NCI-H2227 treated with DMSO at 0.1 percent for 48 hours (cell line): ENCODE results near the gene PGLYRP3.

ENCODE experiments used
- DNase-seq: peaks from one replicate; lab custom pipeline; 2025; lab: John Stamatoyannopoulos, UW

Gene PGLYRP3, protein sequence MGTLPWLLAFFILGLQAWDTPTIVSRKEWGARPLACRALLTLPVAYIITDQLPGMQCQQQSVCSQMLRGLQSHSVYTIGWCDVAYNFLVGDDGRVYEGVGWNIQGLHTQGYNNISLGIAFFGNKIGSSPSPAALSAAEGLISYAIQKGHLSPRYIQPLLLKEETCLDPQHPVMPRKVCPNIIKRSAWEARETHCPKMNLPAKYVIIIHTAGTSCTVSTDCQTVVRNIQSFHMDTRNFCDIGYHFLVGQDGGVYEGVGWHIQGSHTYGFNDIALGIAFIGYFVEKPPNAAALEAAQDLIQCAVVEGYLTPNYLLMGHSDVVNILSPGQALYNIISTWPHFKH

DNA sequence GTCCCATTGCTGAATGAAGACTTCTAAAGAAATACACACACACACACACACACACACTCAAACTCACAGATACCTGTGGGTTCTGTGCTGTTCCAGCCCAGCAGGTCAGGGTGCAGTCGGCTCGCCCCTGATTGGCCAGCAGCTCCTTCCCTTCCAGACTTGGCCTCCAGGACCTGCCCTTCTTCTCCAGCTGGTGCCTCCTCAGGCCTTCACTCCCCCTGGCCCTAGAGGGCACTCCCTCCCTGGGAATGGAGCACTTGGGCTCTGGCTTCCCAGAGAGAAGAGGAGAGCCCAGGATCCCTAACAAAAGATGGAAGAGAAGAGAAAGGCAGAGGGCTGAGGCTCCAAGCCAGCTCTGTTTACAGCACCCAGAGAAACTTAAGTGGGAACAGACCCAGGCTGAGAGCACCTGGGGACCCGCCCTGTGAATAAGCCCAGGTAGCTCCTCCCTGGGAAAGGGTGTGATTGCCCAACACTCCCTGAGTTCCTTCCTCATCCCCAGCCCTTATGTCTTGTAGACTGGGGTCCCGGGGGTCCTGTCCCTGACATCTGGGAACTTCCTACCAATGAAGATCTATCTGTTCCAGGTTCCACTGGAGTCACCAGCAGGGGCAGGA is at the start of gene PGLYRP3:
TSS of gene PGLYRP3 (minus strand) at position 383 of the 617 bp plus-strand sequence. CDS start 2,287 bp downstream, outside the sequence.
- no peak for DNase-seq

DNA sequence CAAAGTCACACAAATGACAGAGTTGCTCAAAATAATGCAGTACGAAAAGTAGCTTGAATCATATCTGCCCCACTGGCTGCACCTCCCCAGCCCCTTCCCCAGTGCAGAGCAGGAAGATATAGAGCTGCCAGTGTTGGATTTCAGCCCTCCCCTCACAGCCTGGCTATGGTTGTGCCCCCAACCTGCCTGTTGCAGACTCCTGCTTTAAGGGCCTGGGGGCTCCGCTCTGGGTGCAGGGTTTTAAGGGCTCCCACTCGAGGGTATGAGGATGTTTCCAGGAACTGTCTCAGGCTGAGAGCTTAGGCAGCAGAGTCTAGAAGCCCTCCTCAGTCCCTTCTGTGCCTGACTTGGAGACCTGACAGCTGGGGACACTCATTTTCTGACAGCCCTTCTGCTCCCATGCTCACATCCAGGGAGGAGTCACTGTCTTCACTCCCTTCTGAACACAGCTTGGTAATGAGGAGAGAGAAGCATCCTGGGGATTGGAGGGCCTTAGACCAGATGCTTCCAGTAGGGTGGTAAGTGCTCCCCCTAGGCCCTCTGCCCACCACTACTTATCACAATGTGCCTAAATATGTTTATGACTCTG is 49.5 kb upstream of the PGLYRP3 start:
- DNase-seq, result no peak

DNA sequence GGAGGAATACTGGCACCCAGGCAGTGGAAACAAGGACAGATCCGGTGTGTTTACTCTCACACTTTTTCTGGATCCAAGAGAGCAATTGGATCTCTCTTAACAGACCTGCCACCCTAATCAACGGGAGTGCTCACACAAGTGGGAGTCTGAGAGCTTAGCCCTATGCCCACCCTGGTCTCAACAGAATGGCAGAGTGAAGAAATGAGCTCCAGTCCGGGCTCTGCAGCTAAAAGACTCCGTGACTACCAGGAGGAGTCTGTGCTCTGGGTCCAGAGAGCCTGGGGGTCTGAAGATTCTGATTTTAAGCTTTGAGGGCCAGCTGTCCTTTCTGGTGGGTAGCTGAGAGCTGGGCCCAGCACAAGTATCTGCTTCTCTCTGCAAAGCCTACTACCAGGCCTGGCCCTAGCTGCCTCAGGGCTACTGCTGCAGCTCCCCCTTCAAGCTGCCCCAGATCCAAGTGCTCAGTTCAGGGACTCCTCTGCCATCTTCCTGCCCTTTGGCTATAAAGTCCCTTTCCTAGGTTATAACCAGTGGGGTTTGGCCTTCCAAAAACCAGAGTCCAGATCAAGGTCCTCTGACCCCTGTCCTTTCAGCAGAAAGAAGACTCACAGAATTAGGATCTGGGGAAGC is 48.8 kb upstream of the PGLYRP3 start:
- no peak for DNase-seq

DNA sequence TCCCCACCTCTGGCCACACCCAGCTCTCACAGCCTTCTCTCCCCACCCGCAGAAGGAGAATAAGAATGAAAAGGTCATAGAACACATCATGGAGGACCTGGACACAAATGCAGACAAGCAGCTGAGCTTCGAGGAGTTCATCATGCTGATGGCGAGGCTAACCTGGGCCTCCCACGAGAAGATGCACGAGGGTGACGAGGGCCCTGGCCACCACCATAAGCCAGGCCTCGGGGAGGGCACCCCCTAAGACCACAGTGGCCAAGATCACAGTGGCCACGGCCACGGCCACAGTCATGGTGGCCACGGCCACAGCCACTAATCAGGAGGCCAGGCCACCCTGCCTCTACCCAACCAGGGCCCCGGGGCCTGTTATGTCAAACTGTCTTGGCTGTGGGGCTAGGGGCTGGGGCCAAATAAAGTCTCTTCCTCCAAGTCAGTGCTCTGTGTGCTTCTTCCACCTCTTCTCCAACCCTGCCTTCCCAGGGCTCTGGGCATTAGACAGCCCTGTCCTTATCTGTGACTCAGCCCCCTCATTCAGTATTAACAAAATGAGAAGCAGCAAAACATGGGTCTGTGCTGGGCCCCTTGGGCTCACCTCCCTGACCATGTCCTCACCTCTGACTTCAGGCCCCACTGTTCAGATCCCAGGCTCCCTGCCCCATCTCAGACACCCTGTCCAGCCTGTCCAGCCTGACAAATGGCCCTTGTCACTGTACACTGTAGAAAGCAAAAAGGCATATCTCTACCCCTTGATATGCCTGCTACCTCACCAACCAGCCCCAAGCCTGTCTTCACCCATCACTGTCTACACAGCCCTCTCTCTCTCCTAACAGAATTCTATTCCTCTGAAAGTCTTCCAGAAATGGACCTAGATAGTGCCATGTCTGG is 48.1 kb upstream of the PGLYRP3 start:
- no peak for DNase-seq

DNA sequence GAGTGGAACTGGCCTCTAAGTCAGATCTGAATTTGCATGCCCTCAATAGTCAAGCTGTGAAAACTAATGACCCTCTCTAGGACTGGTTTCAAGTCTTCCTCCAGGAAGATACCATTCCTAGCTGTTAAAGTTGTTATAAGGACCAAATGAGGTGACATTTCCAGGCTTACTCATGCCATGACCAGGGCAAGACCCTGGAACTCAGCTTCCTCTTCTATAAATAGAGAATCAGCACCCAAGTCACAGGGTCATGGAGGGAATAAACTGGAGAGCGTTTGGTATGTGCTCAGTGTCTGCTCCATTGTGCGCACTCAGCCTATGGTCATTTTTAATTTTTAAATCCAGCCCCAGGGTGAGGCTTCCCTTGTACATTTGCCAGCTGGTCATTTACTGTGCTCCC is 47.4 kb upstream of the PGLYRP3 start:
- DNase-seq, result no peak

DNA sequence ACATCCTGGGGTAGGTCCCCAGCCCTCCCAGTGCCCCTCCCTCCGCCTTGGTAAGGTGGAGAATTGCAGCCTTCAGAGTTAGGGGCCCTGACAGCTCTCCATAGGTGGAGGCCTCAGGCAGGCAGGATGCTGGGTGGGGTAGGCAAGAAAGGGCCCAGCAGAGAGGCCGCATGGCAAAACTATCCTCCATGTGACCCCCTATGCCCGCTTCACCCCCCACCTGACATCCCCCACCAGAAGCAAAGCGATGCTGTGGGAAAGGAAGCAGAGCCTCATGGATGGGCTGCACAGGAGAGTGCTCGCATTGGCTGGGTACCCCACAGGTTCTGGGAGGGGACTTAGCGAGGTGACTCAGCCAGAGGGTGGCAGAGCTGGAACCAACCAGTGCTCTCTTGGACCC is 46.5 kb upstream of the PGLYRP3 start:
- DNase-seq, result no peak

DNA sequence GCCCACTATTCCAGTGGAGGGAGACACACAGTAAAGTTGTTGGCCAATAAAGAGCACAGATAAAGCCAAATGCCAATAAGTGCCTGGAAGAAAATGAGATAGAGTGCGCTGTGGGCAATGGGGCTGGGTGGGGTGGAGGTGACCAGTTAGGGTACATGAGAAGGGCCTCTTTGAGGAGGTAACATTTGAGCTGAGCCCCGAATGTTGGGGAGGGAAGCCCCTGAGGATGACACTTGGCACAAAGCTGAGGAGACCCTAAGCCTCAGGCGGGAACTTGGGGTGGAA is 45.9 kb upstream of the PGLYRP3 start:
- DNase-seq, result no peak

DNA sequence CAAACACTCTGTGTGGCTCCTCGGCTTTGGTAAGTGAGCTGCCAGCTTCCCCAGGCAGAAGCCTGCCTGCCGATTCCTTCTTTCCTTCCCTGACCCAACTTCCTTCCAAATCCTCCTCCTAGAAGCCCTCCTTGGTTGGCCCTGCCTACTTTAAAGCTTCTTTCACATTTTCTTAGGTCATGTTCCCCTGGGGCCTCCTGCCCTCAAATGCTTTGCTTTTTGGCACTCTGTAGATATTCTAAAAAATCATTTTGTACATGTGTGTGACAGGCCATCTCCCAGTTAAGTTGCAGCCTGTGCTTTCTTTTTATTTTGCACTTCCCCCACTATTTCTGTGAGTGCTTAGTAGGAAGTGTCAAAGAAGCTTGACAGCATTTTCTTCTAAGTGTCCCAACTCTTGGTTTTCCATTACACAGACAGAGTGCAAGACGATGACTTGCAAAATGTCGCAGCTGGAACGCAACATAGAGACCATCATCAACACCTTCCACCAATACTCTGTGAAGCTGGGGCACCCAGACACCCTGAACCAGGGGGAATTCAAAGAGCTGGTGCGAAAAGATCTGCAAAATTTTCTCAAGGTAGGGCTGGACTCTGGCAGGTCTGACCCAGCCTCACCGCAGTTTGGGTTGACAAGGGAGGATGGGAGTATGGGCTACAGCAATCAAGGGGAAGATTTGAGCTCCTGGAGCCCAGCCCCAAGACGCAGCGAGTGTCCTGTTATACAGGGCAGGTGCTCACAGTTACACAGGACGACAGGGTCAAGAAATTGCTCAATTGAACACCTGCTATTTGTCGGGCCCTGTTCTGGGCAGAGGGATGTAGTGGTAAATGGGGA is 45.3 kb upstream of the PGLYRP3 start, which contains the start of gene S100A9:
TSS of gene S100A9 (plus strand) at position 2 of the 838 bp plus-strand sequence. CDS start at position 432, 430 bp downstream.
- DNase-seq, result no peak

DNA sequence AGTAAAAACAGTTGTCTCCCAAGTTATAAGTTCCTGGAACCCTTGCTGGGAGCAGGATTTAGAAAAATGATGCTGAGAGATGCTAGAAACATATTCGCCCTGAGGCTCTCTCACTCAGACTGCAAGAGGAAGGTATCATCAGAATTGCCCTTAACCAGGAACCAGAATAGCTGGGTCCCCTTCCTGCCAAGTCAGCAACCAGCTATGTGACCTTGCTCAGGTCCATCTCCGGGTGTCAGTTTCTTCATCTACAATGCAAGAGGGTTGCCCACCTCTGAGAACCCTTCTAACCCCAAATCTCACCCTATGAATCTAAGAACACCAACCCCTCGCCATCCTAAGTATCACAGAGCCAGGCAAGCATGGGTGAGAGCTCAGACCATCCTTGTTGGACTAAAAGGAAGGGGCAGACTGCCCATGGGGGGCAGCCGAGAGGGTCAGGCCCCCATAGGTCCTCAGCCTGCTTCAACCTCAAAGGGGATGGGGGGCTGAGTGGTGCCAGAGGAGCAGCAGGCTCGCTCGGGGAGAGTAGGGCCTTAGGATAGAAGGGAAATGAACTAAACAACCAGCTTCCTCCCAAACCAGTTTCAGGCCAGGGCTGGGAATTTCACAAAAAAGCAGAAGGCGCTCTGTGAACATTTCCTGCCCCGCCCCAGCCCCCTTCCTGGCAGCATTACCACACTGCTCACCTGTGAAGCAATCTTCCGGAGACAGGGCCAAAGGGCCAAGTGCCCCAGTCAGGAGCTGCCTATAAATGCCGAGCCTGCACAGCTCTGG is 44.5 kb upstream of the PGLYRP3 start:
- DNase-seq, result no peak

DNA sequence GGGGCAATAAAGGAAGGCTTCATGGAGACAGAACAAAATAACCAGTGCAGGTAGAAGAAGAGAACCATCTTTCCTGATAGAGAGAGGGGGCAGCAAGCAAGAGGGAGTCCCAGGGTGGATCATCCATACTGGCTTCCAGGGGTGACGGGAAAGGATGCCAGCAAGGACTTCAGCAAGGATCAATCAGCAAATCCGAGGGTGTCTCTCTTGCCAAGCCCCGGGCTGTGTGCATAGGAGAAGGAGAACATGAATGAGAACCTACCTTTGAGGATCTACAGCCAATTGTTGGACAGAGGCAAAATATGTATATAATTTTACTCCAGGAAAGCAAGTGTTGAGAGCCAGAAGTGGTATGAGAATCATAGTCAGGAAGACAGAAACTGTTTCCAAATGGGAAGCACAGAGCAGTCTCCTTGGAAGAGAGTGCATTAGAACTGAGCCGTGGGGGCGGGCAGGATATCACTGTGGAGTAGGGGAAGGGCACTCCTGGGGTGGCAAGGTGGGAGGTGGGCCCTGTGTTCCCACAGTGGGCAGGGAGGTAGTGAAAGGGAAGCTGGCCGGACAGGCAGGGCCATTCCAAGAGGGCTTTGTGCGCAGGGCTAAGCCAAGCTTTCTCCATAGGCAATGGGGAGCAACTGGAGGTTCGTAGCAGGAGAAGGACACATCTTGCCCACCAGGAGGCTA is 43.8 kb upstream of the PGLYRP3 start:
- no peak for DNase-seq

DNA sequence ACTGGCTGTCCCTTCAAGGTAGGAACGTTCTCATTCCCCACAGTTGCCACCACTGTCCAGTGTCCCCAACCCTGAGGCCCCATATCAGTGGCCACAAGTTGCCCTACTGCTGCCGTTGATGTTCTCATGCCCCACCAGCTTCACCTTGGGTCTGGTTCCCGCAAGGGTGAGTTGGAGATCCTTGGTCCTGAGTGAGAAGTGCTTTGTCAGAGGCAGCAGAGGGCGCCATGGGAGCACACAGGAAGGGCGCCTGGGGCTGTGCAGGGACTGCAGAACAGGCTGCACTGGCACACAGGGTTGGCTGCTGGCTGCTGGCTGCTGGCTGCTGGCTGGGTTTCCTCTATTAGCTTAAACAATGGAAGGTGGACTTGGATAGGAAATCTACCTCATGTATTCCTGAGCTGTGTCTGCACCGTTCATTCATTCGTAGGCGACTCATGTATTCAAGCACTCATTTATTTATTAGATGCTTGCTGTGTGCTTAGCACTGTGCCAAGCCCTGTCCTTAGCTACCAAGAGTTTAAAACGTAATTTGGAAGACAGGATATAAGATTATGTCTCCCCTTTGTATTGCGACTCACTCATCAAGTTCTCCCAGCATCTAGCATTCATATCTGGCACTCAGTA is 42.8 kb upstream of the PGLYRP3 start:
- no peak for DNase-seq

DNA sequence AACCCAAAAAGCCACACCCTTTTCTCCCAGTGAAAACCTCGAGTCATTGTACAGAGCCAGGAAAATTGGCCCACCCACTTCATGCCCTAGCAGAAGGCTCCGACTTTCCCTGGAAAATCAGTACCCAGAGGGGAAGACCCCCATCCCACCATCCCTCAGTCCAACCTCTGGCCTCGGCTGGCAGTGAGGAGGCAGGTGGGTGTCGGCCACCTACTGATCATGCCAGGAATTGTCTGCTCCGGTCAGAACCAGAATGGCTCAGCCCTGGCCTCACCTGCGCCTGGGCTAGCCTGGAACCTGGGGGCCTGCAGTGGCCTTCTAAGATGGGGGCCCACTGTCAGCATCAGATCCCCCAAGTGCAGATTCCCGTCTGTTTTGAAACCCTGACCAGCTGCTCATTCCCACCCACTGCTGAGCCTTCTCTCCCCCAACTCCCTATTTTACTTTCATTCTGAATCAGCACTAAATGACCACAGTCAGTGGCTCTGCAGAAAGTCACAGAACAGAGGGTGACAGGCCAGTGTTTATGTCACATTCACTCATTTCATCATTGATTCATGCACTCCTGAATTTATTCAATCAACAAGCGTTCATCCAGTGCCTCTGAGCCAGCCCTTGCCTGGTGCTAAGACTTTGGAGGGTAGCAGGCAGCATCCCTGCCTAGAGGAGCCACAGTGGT is 41.9 kb upstream of the PGLYRP3 start:
- DNase-seq, result no peak

DNA sequence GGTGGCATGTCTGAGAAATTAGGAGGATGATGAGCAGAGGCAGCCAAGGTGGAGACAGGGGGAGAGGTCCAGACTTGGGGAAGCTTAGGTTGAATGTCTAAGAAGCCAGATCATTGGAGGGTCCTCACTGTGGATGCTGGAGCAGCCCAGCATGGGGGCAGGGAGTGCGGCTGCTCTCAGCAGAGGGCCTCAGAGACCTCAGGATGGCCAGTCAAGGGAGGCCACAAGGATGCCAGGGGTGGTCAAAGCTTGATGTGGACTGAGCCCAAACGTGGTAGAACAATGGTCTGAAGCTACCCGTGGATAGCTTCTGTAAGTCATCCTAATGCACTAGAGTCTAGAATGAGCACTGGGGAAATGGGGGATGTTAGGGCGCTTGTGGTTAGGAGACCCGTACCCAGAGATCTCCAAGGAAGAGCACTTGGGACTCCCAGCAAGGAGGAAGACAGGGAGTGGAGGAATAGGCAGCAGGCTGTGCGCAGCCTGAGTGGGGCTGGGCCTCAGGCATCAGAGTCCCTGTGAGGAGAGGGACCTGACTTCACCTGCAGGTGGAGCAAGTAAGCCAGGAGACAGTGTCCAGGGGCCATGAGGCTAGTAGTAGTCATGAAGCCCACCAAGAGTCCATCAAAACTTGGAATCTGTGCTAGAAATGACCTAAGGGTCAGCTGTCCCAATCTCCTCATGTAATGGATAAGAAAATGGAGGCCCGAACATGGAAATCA is 40.6 kb upstream of the PGLYRP3 start:
- DNase-seq, result no peak

DNA sequence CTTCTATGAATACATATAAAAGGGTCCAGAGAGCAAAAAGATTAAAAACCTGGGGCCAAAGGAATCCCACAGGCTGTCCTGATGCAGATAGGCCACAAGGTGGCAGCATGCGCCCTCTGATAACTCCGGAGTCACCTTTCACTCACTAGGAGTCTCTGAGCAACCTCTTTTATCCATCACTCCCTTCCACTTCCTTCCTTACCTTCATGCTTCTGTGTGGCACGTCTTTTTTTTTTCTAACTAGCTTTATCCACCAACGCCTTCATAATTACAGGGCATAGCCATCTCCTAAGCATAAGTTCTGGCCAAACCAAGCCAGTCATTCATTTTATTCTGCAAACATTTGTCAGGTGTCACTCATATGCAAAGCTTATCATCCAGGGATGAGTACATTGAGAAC is 39.8 kb upstream of the PGLYRP3 start:
- DNase-seq, result peak; percentile 74

DNA sequence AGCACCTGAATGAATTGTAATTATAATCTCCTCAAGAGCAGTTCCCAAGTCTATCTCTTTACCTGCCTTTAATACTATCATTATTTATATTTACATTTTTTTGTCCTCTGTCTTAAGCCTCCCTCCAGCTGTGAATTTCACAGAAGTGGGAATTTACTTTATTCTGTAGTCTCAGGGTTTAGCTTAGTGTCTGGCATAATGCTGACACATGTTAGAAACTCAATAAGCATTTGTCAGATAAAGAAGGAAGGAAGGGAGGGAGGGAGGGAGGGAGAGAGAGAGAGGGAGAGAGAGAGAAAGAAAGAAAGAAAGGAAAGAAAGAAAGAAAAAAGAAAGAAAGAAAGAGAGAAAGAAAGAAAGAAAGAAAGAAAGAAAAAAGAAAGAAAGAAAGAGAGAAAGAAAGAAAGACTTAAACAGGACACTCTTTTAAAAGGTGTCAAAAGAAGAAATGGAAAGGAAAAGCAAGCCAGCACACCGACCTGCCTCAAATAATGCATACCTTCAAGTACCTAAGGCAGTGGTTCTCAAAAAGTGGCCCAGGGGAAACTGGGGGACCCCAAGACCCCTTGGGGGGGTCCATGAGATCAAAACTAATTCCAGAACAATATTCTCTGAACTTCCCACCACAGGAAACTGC is 37.7 kb upstream of the PGLYRP3 start:
- DNase-seq, result no peak

DNA sequence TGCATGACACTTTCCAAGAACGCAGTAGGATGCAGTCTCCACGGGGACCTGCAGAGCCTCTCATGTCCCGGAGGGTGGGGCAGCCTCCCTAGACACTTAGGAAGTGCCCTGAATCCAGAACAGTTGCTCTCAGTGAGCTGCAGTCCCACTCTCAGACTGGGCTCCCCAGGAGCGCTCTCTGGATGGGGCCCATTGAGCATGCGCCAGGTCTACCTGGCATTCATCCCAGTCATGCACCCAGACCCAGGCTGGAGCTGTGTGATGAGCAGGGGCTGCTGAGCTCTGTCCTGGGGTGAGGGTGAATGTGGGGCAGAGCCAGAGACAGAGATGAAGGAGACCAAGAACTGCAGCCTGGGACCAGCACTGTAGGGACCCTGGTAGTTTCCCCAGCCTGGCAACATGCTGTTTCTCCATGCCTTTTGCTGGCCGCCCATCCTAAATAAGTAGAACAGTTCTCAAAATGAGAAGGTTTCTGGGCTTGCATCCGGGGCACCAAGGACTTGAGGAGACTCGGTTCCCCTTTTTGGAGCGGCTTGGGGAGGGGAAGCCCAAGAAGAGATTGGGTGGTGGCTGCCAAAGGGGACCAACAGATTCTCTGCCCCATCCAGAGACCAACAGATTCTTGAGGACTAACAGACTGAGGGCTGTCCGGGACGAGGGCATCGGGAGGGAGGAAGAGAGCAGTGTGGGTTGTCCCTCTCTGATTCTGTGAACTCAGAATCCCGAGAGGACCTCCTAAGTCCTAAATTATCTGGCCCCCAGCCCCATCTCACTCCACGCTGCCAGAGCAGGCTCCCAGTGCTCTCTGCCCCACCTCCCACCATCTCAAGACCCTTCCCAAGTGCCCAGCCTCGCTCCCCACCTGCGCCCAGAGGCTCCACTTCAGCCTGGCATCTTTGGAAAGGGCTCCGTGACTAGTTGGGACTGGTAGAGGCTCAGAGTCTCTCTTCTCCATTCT is 36.9 kb upstream of the PGLYRP3 start:
- no peak for DNase-seq
